ENCODE results near the gene MLLT6. TPM values are rescaled to one million over a fixed set of nuclear protein-coding genes. Genes with fewer than 3 reads are reported as not detected.

Gene MLLT6
- total and polyA plus RNA-seq, 11 donors = 35.2 to 91.3 (median 68.3) TPM

- 66 to 81% (median 74%) methylated on average over 7 to 8 of the region's 8 CpGs for WGBS, 4 donors
- DNase-seq = no peak
- H3K27ac ChIP-seq = peak overlapping the region in 4 of 12 donors; percentile 8 to 98 (median 52)
- H3K36me3 ChIP-seq = peaks cover 0 to 35% (median 25%) of the 10 kb centered on the region in 9 donors
- peaks cover 0 to 62% (median 41%) of the 10 kb centered on the region in 12 donors for H3K4me1 ChIP-seq
- intact Hi-C loops (cut with DNase I) = loop anchor here in 1 of 10 donors (2.0 kb wide), 1 partner anchor 22 kb away; no protein-coding TSS in a partner anchor
- H3K27me3 ChIP-seq = no peaks in the 10 kb centered on the region
- no peak for ATAC-seq
- H3K4me3 ChIP-seq = peak overlapping the region in 1 of 12 donors; percentile 15
- H3K9me3 ChIP-seq = no peaks in the 10 kb centered on the region
- TF ChIP-seq POLR2A (IDR thresholded peaks at IDR 0.05) (no peak), CTCF (IDR thresholded peaks at IDR 0.05) (no peak)
These were observed 23.3 kb downstream of the MLLT6 start for GRCh38 chr17:38728290-38728831.

- peaks cover 0 to 37% (median 25%) of the 10 kb centered on the region in 9 donors for H3K36me3 ChIP-seq
- no peaks in the 10 kb centered on the region for H3K27me3 ChIP-seq
- TF ChIP-seq POLR2A (IDR thresholded peaks at IDR 0.05) (no peak), CTCF (IDR thresholded peaks at IDR 0.05) (no peak)
- no peak for DNase-seq
- no peak for ATAC-seq
- no peaks in the 10 kb centered on the region for H3K9me3 ChIP-seq
- intact Hi-C loops (cut with DNase I) = loop anchor here in 1 of 10 donors (2.0 kb wide), 1 partner anchor 23 kb away; no protein-coding TSS in a partner anchor
- H3K4me1 ChIP-seq = peaks cover 0 to 63% (median 39%) of the 10 kb centered on the region in 12 donors
- peak overlapping the region; percentile 66 to 98 (median 92) for H3K27ac ChIP-seq
- peak overlapping the region; percentile 20 to 98 (median 64) for H3K4me3 ChIP-seq
- 22 to 30% (median 28%) methylated on average over 14 of the region's 14 CpGs for WGBS, 4 donors
These were observed 24.4 kb downstream of the MLLT6 start for GRCh38 chr17:38729368-38729885.

GRCh38 chr17:38729886-38730525 lies 24.9 kb downstream of the MLLT6 start, which contains the start of gene CISD3:
Gene CISD3 (plus strand): TSS chr17:38730341. CDS start chr17:38730359, 18 bp downstream.
- intact Hi-C loops (cut with DNase I) = loop anchor here in 9 of 10 donors (1.0 to 10.0 kb wide), 9 partner anchors 19 to 265 kb away; partner anchors contain the start of genes PCGF2 (in 2 of the 9), PSMB3 (in 2 of the 9) and MLLT6 (in 1 of the 9)
- TF ChIP-seq POLR2A (IDR thresholded peaks at IDR 0.05) (peak in 1 of 2 donors; percentile 51), CTCF (IDR thresholded peaks at IDR 0.05) (peak in 11 of 12 donors; percentile 51 to 90 (median 78))
- Histone ChIP-seq H3K9me3 (no peaks in the 10 kb centered on the region), H3K36me3 (peaks cover 0 to 34% (median 21%) of the 10 kb centered on the region in 9 donors), H3K4me3 (peak within 1 kb of the TSS; percentile 53 to 98 (median 71)), H3K27me3 (no peaks in the 10 kb centered on the region), H3K4me1 (peaks cover 0 to 63% (median 39%) of the 10 kb centered on the region in 12 donors), H3K27ac (peak within 1 kb of the TSS; percentile 85 to 98 (median 92))
- DNase-seq = peak; percentile 89 to 95 (median 91)
- 0 to 1% (median 1%) methylated on average over 27 to 92 of the region's 92 CpGs for WGBS, 4 donors
- ATAC-seq = peak; percentile 73 to 89 (median 84)

Measured in heart left ventricle (tissue), 16 donors.